HUDEP-2 (cell line): ENCODE results near the gene PAMR1.
"Not testable (repeated sequence)": the region's sequence is repeated elsewhere in the genome, so short reads cannot be mapped to it uniquely, and the experiment has no call there.

Experiments
- DNase-seq, 76 experiments: peaks; one replicate each; lab custom pipeline; 2025; ENCODE audit not compliant: unreplicated experiment in 76 of 76; lab: John Stamatoyannopoulos, UW

The PAMR1 gene, protein sequence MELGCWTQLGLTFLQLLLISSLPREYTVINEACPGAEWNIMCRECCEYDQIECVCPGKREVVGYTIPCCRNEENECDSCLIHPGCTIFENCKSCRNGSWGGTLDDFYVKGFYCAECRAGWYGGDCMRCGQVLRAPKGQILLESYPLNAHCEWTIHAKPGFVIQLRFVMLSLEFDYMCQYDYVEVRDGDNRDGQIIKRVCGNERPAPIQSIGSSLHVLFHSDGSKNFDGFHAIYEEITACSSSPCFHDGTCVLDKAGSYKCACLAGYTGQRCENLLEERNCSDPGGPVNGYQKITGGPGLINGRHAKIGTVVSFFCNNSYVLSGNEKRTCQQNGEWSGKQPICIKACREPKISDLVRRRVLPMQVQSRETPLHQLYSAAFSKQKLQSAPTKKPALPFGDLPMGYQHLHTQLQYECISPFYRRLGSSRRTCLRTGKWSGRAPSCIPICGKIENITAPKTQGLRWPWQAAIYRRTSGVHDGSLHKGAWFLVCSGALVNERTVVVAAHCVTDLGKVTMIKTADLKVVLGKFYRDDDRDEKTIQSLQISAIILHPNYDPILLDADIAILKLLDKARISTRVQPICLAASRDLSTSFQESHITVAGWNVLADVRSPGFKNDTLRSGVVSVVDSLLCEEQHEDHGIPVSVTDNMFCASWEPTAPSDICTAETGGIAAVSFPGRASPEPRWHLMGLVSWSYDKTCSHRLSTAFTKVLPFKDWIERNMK

GRCh38 chr11:35525501-35526175, at the start of gene PAMR1:
PAMR1 (minus strand) TSS chr11:35525616; CDS start chr11:35525585, 31 bp downstream.
- DNase-seq = no peak

GRCh38 chr11:35571696-35572095, 46.3 kb upstream of the PAMR1 start:
- DNase-seq = no peak

DNA sequence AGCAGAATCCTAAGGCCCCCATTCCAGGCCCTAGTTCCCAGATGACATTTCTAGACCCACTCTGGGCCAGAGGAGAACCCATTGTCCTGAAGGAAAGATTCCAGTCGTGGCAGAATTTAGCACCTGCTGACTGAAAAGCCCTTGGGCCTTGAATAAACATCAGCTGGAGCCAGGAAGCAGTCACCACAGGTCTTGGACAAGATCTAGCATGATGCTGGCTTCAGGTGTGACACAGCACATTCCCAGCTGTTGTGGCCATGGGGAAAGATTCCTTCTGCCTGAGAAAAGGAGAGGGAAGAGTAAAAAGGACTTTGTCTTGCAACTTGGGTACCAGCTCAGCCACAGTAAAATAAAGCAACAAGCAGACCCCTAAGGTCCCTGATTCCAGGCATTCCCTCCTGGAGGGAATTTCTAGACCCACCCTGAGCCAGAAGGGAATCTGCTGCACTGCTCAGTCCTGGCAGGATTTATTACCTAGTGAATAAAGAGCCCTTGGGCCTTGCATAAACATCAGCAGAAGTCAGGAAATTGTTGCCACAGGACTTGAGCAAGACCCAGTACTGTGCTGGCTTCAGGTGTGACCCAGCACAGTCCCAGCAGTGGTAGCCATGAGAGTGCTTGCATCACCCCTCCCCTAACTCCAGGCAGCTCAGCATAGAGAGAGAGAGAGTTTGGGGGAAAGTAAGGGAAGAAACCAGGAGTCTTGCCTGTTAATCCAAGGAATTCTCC, 42.5 kb upstream of the PAMR1 start:
- no peak for DNase-seq

- DNase-seq = no peak
Observed at GRCh38 chr11:35566885-35567284, 41.5 kb upstream of the PAMR1 start.

DNA sequence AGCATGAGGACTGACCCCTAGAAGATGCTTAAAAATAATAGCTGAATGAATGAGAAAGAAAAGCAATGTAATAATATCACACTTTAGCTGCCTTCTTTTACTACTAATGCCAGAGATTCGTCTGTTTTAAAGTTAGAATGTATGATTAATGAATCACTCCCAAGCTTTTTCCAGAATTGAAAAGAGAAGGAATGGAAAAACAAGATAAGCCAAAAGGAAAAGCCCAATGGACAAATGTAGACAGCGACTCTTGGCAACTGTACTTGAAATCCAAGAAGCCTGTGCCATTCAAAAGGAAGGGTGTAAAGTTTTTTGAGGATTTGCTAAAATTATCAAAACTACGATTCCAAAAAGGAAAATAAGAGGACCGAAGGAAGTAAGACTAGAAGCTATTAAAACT, 40.8 kb upstream of the PAMR1 start:
- no peak for DNase-seq

GRCh38 chr11:35564245-35564595, 38.8 kb upstream of the PAMR1 start:
- no peak for DNase-seq

- no peak for DNase-seq
Observed at GRCh38 chr11:35563484-35564244, 38.2 kb upstream of the PAMR1 start.

DNA sequence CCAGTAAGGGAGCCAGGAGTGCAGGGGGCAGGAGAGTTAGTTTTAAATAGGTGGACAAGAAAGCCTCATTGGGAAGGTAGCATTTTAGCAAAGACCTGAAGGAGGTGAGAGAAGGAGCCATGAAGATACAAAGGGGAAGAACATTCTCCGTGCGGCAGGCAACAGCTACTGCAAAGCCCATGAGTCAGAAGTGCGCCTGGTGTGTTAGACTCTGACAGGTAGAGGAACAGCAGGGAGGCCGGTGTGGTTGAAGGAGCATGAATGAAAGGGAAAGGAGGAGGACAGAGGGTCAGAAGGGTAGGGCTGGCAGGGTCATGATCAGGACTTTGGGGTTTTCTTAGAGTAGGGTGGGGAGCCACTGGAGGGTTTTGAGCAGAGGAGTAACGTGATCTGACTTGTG, 34.5 kb upstream of the PAMR1 start:
- no peak for DNase-seq

GRCh38 chr11:35558513-35558912, 33.1 kb upstream of the PAMR1 start:
- no peak for DNase-seq

DNA sequence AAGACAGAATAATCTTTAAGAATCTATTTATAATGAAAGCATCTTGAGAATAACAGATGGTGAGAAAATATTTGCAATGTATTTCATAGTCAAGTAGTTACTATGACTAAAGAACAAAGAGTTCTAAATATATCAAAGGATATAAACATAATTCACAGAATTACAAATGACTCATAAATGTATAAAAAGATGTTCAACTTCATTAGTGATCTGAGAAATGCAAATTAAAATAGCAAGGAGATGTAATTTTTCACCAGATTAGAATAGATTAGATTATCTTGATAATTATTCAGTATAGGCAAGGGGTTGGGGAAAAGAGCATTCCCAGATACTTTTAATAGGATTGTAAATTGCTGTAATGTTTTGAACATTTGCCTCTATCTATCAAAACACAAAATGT, 30.1 kb upstream of the PAMR1 start:
- no peak for DNase-seq

GRCh38 chr11:35554491-35555437, 29.3 kb upstream of the PAMR1 start:
- DNase-seq = no peak

GRCh38 chr11:35553831-35554230, 28.4 kb upstream of the PAMR1 start:
- DNase-seq = no peak

DNA sequence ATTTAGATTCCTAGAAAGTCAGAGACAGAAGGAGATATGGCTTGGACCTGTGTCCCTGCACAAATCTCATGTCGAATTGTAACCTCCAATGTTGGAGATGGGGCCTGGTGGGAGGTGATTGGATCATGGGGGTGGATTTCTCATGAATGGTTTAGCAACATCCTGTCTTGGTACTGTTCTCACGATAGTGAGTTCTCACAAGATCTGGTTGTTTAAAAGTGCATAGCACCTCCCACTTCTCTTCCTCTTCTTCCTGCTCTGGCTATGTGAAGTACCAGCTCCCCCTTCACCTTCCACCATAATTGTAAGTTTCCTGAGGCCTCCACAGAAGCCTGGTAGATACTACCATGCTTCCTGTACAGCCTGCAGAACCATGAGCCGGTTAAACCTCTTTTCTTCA, 27.6 kb upstream of the PAMR1 start:
- no peak for DNase-seq

- DNase-seq = no peak
Observed at GRCh38 chr11:35552616-35553015, 27.2 kb upstream of the PAMR1 start.

GRCh38 chr11:35550374-35551036, 25.1 kb upstream of the PAMR1 start:
- no peak for DNase-seq

DNA sequence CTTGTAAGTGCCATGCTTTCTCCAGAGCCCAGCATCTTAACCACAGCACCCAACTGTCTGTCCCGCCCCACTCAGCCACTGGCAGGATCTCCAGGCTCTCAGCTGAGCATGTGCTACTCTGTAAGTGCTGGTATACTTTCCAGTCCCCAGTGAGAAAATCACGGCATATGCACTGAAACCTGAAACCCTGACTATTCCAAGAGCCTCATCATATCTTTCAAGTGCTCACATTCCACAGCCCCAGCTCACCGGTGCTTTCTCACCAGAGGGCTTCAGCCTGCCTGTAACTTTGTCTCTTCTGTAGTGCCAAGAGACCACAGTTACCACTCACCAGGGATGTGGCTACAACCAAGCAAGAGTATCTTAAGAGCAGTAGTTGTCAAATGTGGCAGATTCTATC, 24.4 kb upstream of the PAMR1 start:
- no peak for DNase-seq

DNA sequence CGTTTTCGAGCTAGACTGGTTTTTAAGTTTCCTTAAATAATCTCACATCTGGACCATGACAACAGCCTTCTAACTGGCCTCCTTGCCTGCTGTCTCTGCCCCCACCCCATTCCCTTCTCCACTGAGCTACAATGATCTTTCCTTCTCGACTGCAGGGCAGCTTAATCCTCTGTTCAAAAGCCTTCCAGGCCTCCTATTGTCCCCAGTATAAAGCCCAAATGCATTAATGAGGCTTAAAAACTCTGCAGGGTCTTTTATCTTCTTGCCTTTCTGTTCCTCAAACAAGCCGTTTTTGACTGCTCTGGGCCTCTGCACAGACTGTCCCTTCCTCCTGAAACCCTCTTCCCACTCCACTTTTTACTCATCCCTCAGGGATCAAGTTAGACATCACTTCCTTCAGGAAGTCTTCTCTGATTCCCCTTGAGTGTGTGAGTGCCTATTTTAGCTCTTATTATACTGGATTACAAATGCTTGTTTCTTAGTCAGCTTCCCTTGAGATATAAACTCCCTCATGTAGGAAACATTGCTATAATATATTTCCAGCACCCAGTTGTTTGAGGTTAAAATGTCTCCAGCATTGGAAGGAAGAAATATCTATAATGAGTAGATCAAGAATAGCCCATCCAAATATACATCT, 23.6 kb upstream of the PAMR1 start:
- no peak for DNase-seq

DNA sequence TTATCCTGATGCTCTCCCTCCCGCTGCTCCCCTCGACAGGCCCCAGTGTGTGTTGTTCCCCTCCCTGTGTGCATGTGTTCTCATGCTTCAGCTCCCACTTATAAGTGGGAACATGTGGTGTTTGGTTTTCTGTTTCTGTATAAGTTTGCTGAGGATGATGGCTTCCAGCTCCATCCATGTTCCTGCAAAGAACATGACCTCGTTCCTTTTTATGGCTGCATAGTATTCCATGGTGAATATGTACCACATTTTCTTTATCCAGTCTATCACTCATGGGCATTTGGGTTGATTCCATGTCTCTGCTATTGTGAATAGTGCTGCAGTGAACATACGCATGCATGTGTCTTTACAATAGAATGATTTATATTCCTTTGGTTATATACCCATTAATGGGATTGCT, 22.6 kb upstream of the PAMR1 start:
- DNase-seq = not testable (repeated sequence)
